Limb (tissue), 2 donors: ENCODE measurements around the gene PTPRD.

Source experiments
- DNase-seq, 2 donors: peaks; one replicate each; pipeline ENCODE4 v3.0.0-alpha.2; 2016; ENCODE audit errors: extremely low spot score in 2 of 2

PTPRD gene

GRCh38 chr9:8653111-8653510, 1959.7 kb downstream of the PTPRD start:
- no peak for DNase-seq

GRCh38 chr9:8652255-8652654, 1960.5 kb downstream of the PTPRD start:
- DNase-seq, result no peak

- DNase-seq, result no peak
These were observed 1961.0 kb downstream of the PTPRD start for GRCh38 chr9:8651846-8652215.

- no peak for DNase-seq
These were observed 1961.5 kb downstream of the PTPRD start for GRCh38 chr9:8651070-8651845.

GRCh38 chr9:8649807-8650206, 1963.0 kb downstream of the PTPRD start:
- no peak for DNase-seq

- no peak for DNase-seq
These were observed 1963.6 kb downstream of the PTPRD start for GRCh38 chr9:8649160-8649559.

- DNase-seq, result no peak
These were observed 1964.4 kb downstream of the PTPRD start for GRCh38 chr9:8648271-8648845.

- no peak for DNase-seq
These were observed 1965.0 kb downstream of the PTPRD start for GRCh38 chr9:8647824-8648223.

- DNase-seq, result no peak
These were observed 1968.2 kb downstream of the PTPRD start for GRCh38 chr9:8644571-8644970.

GRCh38 chr9:8643896-8644295, 1968.9 kb downstream of the PTPRD start:
- DNase-seq, result peak in 1 of 2 donors; percentile 37

GRCh38 chr9:8643464-8643863, 1969.3 kb downstream of the PTPRD start:
- DNase-seq, result no peak

GRCh38 chr9:8640761-8641160, 1972.0 kb downstream of the PTPRD start:
- DNase-seq, result no peak

- no peak for DNase-seq
These were observed 1975.2 kb downstream of the PTPRD start for GRCh38 chr9:8637626-8638025.

- no peak for DNase-seq
These were observed 1979.0 kb downstream of the PTPRD start for GRCh38 chr9:8633784-8634183.

GRCh38 chr9:8632493-8632892, 1980.3 kb downstream of the PTPRD start:
- no peak for DNase-seq

GRCh38 chr9:8628791-8629190, 1984.0 kb downstream of the PTPRD start:
- DNase-seq, result no peak

GRCh38 chr9:8627976-8628679, 1984.7 kb downstream of the PTPRD start:
- DNase-seq, result no peak

GRCh38 chr9:8622871-8623270, 1989.9 kb downstream of the PTPRD start:
- DNase-seq, result no peak

GRCh38 chr9:8622222-8622802, 1990.5 kb downstream of the PTPRD start:
- no peak for DNase-seq

GRCh38 chr9:8621416-8621815, 1991.4 kb downstream of the PTPRD start:
- no peak for DNase-seq

GRCh38 chr9:8616414-8616813, 1996.4 kb downstream of the PTPRD start:
- DNase-seq, result no peak

GRCh38 chr9:8614926-8615440, 1997.8 kb downstream of the PTPRD start:
- no peak for DNase-seq
